OCI-LY3 (cell line): ENCODE data around the gene THRB.

Experiments
- H2AFZ ChIP-seq: fragments of 200-600, 300-600 bp; shearing (Covaris generic); 2 replicates; pipeline ENCODE4 v1.6.0; 2014; ENCODE audit warnings: antibody characterized with exemption, low read depth, low read length
- H3K27ac ChIP-seq: fragments of 200-600, 300-600 bp; sonication (generic); 2 replicates; pipeline ENCODE4 v1.5.1; 2014; ENCODE audit warnings: mild to moderate bottlenecking, low read length, moderate library complexity, mixed read lengths
- H3K27me3 ChIP-seq: fragments of 200-600, 300-600 bp; sonication (generic); 2 replicates; pipeline ENCODE4 v1.6.1; 2014; ENCODE audit warnings: low read depth, low read length, mixed read lengths
- H3K36me3 ChIP-seq: fragments of 200-600, 300-600 bp; sonication (generic); replicated peaks from 2 replicates; pipeline ENCODE3; 2014; ENCODE audit warnings: low read depth, low read length, mixed read lengths
- H3K4me1 ChIP-seq: fragments of 300-600, 200-600 bp; sonication (generic); 2 replicates; pipeline ENCODE4 v1.6.1; 2014; ENCODE audit warnings: low read length, mixed read lengths
- H3K4me2 ChIP-seq: fragments of 200-600, 300-600 bp; sonication (generic); 2 replicates; pipeline ENCODE4 v1.6.1; 2014; ENCODE audit warnings: low read length, mixed read lengths
- H3K4me3 ChIP-seq: fragments of 300-600, 200-600 bp; sonication (generic); 2 replicates; pipeline ENCODE4 v1.5.1; 2014; ENCODE audit warnings: antibody characterized with exemption, mild to moderate bottlenecking, low read length, moderate library complexity
- H3K79me2 ChIP-seq: fragments of 300-600, 200-600 bp; shearing (Covaris generic); 2 replicates; pipeline ENCODE4 v1.6.1; 2014; ENCODE audit warnings: mild to moderate bottlenecking, low read length, mixed read lengths
- H3K9ac ChIP-seq: fragments of 300-600, 200-600 bp; shearing (Covaris generic); 2 replicates; pipeline ENCODE4 v1.6.0; 2014; ENCODE audit warnings: mild to moderate bottlenecking, low read length, moderate library complexity
- H3K9me3 ChIP-seq: fragments of 200-600, 300-600 bp; shearing (Covaris generic); 2 replicates; pipeline ENCODE4 v1.6.1; 2014; ENCODE audit warnings: low read length, mixed read lengths; ENCODE audit not compliant: insufficient read depth
- H4K20me1 ChIP-seq: fragments of 200-600, 300-600 bp; sonication (generic); 2 replicates; pipeline ENCODE4 v1.6.1; 2016; ENCODE audit warnings: low read length, mixed read lengths; ENCODE audit not compliant: insufficient read depth
- CTCF ChIP-seq: fragments of 200-600, 300-600 bp; sonication (generic); IDR thresholded peaks from 2 replicates; pipeline ENCODE4 v1.5.1; 2014; ENCODE audit warnings: antibody characterized with exemption, low read length, low read depth
- EZH2phosphoT487 ChIP-seq: fragments of 200-600 bp; shearing (Covaris generic); IDR thresholded peaks from 2 replicates; pipeline ENCODE4 v1.6.1; 2018; ENCODE audit warnings: antibody characterized with exemption, mixed run types, low read depth

THRB gene

GRCh38 chr3:24323272-24323671 lies 171.4 kb downstream of the THRB start:
- no peak overlapping the region for H2AFZ ChIP-seq
- H3K9me3 ChIP-seq: no peaks in the 10 kb centered on the region
- H3K27ac ChIP-seq: no peak overlapping the region
- H3K27me3 ChIP-seq: no peaks in the 10 kb centered on the region
- no peak overlapping the region for H3K9ac ChIP-seq
- TF ChIP-seq EZH2phosphoT487: no peak
- TF ChIP-seq CTCF: no peak
- H3K79me2 ChIP-seq: no peaks in the 10 kb centered on the region
- no peaks in the 10 kb centered on the region for H4K20me1 ChIP-seq
- H3K4me2 ChIP-seq: no peak overlapping the region
- no peaks in the 10 kb centered on the region for H3K4me1 ChIP-seq
- H3K4me3 ChIP-seq: no peak overlapping the region
- H3K36me3 ChIP-seq: no peaks in the 10 kb centered on the region

GRCh38 chr3:24320601-24321000 lies 174.0 kb downstream of the THRB start:
- Histone ChIP-seq H3K36me3 (no peaks in the 10 kb centered on the region), H3K9me3 (no peaks in the 10 kb centered on the region), H3K27me3 (no peaks in the 10 kb centered on the region), H3K79me2 (no peaks in the 10 kb centered on the region), H3K4me3 (no peak overlapping the region), H2AFZ (no peak overlapping the region), H3K9ac (no peak overlapping the region), H4K20me1 (no peaks in the 10 kb centered on the region), H3K27ac (no peak overlapping the region), H3K4me2 (no peak overlapping the region), H3K4me1 (no peaks in the 10 kb centered on the region)
- TF ChIP-seq EZH2phosphoT487: no peak
- no peak for TF ChIP-seq CTCF

DNA sequence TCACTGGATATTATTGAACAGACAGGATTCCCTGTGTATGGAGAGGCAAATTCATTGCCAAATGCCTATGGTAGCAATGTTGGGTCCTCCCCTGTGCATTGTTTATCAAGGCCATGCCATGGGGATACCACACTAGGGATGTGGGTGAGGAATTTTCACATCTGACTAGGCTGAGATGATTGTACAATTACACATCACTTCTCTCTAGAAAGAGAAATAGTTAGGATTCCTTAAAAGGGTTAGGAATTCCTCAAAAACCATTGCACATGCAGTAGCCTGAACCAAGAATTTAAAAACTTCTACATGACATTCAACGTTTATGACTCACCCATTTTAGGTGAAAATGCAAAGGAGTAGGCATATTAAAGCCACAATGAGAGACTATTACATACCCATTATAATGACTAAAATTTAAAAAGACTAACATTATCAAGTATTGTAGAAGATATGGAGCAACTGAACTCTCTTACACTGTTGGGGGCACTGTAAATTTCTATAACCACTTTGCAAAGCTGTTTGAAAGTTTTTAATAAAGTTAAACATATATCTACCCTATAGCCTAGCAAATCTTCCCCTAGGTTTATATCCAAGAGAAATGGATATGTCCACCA lies 175.9 kb downstream of the THRB start:
- H3K27ac ChIP-seq: no peak overlapping the region
- no peaks in the 10 kb centered on the region for H3K9me3 ChIP-seq
- H3K79me2 ChIP-seq: no peaks in the 10 kb centered on the region
- no peak overlapping the region for H3K4me2 ChIP-seq
- H4K20me1 ChIP-seq: no peaks in the 10 kb centered on the region
- no peaks in the 10 kb centered on the region for H3K27me3 ChIP-seq
- H3K36me3 ChIP-seq: no peaks in the 10 kb centered on the region
- no peak overlapping the region for H3K4me3 ChIP-seq
- H2AFZ ChIP-seq: no peak overlapping the region
- no peak overlapping the region for H3K9ac ChIP-seq
- H3K4me1 ChIP-seq: no peaks in the 10 kb centered on the region
- TF ChIP-seq EZH2phosphoT487 (no peak), CTCF (no peak)

GRCh38 chr3:24316887-24317383 lies 177.7 kb downstream of the THRB start:
- peaks cover 4% of the 10 kb centered on the region for H3K27me3 ChIP-seq
- TF ChIP-seq EZH2phosphoT487: no peak
- no peak for TF ChIP-seq CTCF

More at GRCh38 chr3:24316887-24317383, 177.7 kb downstream of the THRB start:
- Histone ChIP-seq H3K4me3 (no peak overlapping the region), H3K36me3 (no peaks in the 10 kb centered on the region), H2AFZ (no peak overlapping the region), H3K4me2 (no peak overlapping the region), H4K20me1 (no peaks in the 10 kb centered on the region), H3K79me2 (no peaks in the 10 kb centered on the region), H3K4me1 (no peaks in the 10 kb centered on the region), H3K9ac (no peak overlapping the region), H3K27ac (no peak overlapping the region), H3K9me3 (no peaks in the 10 kb centered on the region)
